Vagina (tissue), 2 donors: ENCODE measurements around the gene IFT88. TPM values are rescaled to one million over a fixed set of nuclear protein-coding genes. Genes with fewer than 3 reads are reported as not detected.

Experiments
- DNase-seq, 2 donors: peaks; one replicate each; pipeline ENCODE4 v3.0.0-alpha.2; 2017; ENCODE audit errors: extremely low spot score in 2 of 2
- H3K27ac ChIP-seq: fragments of 200-600 bp; sonication (generic); one replicate; pipeline ENCODE4 v1.5.1; 2019
- H3K27me3 ChIP-seq: fragments of 200-600 bp; sonication (generic); one replicate; pipeline ENCODE4 v1.5.1; 2019
- H3K36me3 ChIP-seq, 2 donors: fragments of 200-600 bp; sonication (generic); one replicate each; pipeline ENCODE4 v1.5.1; 2017 to 2019
- H3K4me1 ChIP-seq: fragments of 200-600 bp; sonication (generic); one replicate; pipeline ENCODE4 v1.5.1; 2019
- H3K4me3 ChIP-seq, 2 donors: fragments of 200-600 bp; sonication (generic); 1 replicate in 1 of 2; 2 replicates in 1 of 2; pipeline ENCODE4 v1.5.1; 2016 to 2019
- H3K9me3 ChIP-seq: fragments of 200-600 bp; sonication (generic); one replicate; pipeline ENCODE4 v1.5.1; 2019
- CTCF ChIP-seq, 3 experiments: fragments of 450-650 bp in 2 of 3; fragments of 200-600 bp in 1 of 3; sonication (generic) in 1 of 3; IDR thresholded peaks; one replicate each; pipeline ENCODE4 v1.5.1; 2017 to 2019; ENCODE audit warnings: antibody characterized with exemption in 3 of 3, mild to moderate bottlenecking in 2 of 3, moderate library complexity in 2 of 3
- POLR2A ChIP-seq, 2 donors: fragments of 450-650 bp; IDR thresholded peaks; one replicate each; pipeline ENCODE4 v1.6.1; 2017; ENCODE audit warnings: antibody characterized with exemption in 2 of 2, mild to moderate bottlenecking in 2 of 2, moderate library complexity in 2 of 2
- POLR2AphosphoS5 ChIP-seq, 2 donors: sonication (generic); formaldehyde crosslinking; IDR thresholded peaks; one replicate each; pipeline ENCODE4 v1.9.0; 2017; ENCODE audit warnings: antibody characterized with exemption in 2 of 2, mild to moderate bottlenecking in 2 of 2, low read depth in 1 of 2; ENCODE audit not compliant: insufficient read depth in 1 of 2
- intact Hi-C: fragments of 100-400 bp; cut with DNase I; formaldehyde crosslinking; loops from one replicate; pipeline ENCODE4 v1.15.1; 2023
- total RNA-seq: library from RNA; depleted of rRNA; stranded (reverse); fragments of >200 nt; gene quantifications from one replicate; pipeline ENCODE4 v1.2.3, GENCODE V29; 2016

Gene IFT88
- total RNA-seq, 1 donor from 2014 or later = 6.9 TPM

GRCh38 chr13:20696073-20696472, 129.1 kb downstream of the IFT88 start:
- H3K4me1 ChIP-seq = no peaks in the 10 kb centered on the region
- H3K27me3 ChIP-seq = no peaks in the 10 kb centered on the region
- intact Hi-C loops = no loop called here
- no peak for DNase-seq
- H3K27ac ChIP-seq = no peak overlapping the region
- no peaks in the 10 kb centered on the region for H3K36me3 ChIP-seq
- H3K9me3 ChIP-seq = no peaks in the 10 kb centered on the region
- TF ChIP-seq POLR2AphosphoS5 (IDR thresholded peaks at IDR 0.05; ENCODE audit: insufficient read depth in 1 of 2, low read depth in 1 of 2) (no peak), CTCF (IDR thresholded peaks at IDR 0.05) (no peak), POLR2A (IDR thresholded peaks at IDR 0.05) (no peak)
- H3K4me3 ChIP-seq = no peak overlapping the region

GRCh38 chr13:20699715-20700114, 132.8 kb downstream of the IFT88 start:
- Histone ChIP-seq H3K36me3 (no peaks in the 10 kb centered on the region), H3K9me3 (no peaks in the 10 kb centered on the region), H3K27ac (no peak overlapping the region), H3K27me3 (no peaks in the 10 kb centered on the region), H3K4me1 (peaks cover 21% of the 10 kb centered on the region), H3K4me3 (no peak overlapping the region)
- peak in 1 of 2 donors; percentile 22 for DNase-seq
- no peak for TF ChIP-seq CTCF (IDR thresholded peaks at IDR 0.05)
- TF ChIP-seq POLR2AphosphoS5 (IDR thresholded peaks at IDR 0.05; ENCODE audit: insufficient read depth in 1 of 2, low read depth in 1 of 2) = no peak
- TF ChIP-seq POLR2A (IDR thresholded peaks at IDR 0.05) = no peak
- intact Hi-C loops = loop anchor here (10.0 kb wide), 1 partner anchor 75 kb away; the partner anchor contains the start of gene EEF1AKMT1

- H3K4me1 ChIP-seq = peaks cover 24% of the 10 kb centered on the region
- H3K36me3 ChIP-seq = no peaks in the 10 kb centered on the region
- H3K27me3 ChIP-seq = no peaks in the 10 kb centered on the region
- H3K9me3 ChIP-seq = no peaks in the 10 kb centered on the region
- intact Hi-C loops = loop anchor here (10.0 kb wide), 1 partner anchor 75 kb away; the partner anchor contains the start of gene EEF1AKMT1
- H3K4me3 ChIP-seq = no peak overlapping the region
- peak in 1 of 2 donors; percentile 13 for DNase-seq
- TF ChIP-seq CTCF (IDR thresholded peaks at IDR 0.05) (no peak), POLR2AphosphoS5 (IDR thresholded peaks at IDR 0.05; ENCODE audit: insufficient read depth in 1 of 2, low read depth in 1 of 2) (no peak), POLR2A (IDR thresholded peaks at IDR 0.05) (no peak)
- H3K27ac ChIP-seq = no peak overlapping the region
Observed at GRCh38 chr13:20700288-20700687, 133.3 kb downstream of the IFT88 start.

GRCh38 chr13:20701461-20701860, 134.5 kb downstream of the IFT88 start:
- no peaks in the 10 kb centered on the region for H3K9me3 ChIP-seq
- peaks cover 24% of the 10 kb centered on the region for H3K4me1 ChIP-seq
- intact Hi-C loops = loop anchor here (10.0 kb wide), 1 partner anchor 73 kb away; the partner anchor contains the start of gene EEF1AKMT1
- no peak overlapping the region for H3K27ac ChIP-seq
- no peak for TF ChIP-seq CTCF (IDR thresholded peaks at IDR 0.05)
- TF ChIP-seq POLR2A (IDR thresholded peaks at IDR 0.05) = no peak
- no peak for TF ChIP-seq POLR2AphosphoS5 (IDR thresholded peaks at IDR 0.05; ENCODE audit: insufficient read depth in 1 of 2, low read depth in 1 of 2)
- H3K36me3 ChIP-seq = no peaks in the 10 kb centered on the region
- DNase-seq = no peak
- H3K27me3 ChIP-seq = no peaks in the 10 kb centered on the region
- H3K4me3 ChIP-seq = no peak overlapping the region

GRCh38 chr13:20702530-20702914, 135.6 kb downstream of the IFT88 start:
- peak in 1 of 2 donors; percentile 81 for DNase-seq
- Histone ChIP-seq H3K9me3 (no peaks in the 10 kb centered on the region), H3K27ac (peak overlapping the region; percentile 83), H3K4me3 (peak overlapping the region; percentile 68 to 77), H3K4me1 (peaks cover 24% of the 10 kb centered on the region), H3K36me3 (no peaks in the 10 kb centered on the region), H3K27me3 (no peaks in the 10 kb centered on the region)
- TF ChIP-seq CTCF (IDR thresholded peaks at IDR 0.05) (no peak), POLR2A (IDR thresholded peaks at IDR 0.05) (no peak), POLR2AphosphoS5 (IDR thresholded peaks at IDR 0.05; ENCODE audit: insufficient read depth in 1 of 2, low read depth in 1 of 2) (no peak)
- intact Hi-C loops = loop anchor here (2.0 to 10.0 kb wide), 2 partner anchors 72 to 136 kb away; partner anchors contain the start of genes EEF1AKMT1 and IFT88
